HUDEP-2 (cell line): ENCODE data around the gene KNL1.
"Not testable (repeated sequence)": the region's sequence is repeated elsewhere in the genome, so short reads cannot be mapped to it uniquely, and the experiment has no call there.

Source experiments
- DNase-seq, 76 experiments: peaks; one replicate each; lab custom pipeline; 2025; ENCODE audit not compliant: unreplicated experiment in 76 of 76; lab: John Stamatoyannopoulos, UW

The KNL1 gene

DNA sequence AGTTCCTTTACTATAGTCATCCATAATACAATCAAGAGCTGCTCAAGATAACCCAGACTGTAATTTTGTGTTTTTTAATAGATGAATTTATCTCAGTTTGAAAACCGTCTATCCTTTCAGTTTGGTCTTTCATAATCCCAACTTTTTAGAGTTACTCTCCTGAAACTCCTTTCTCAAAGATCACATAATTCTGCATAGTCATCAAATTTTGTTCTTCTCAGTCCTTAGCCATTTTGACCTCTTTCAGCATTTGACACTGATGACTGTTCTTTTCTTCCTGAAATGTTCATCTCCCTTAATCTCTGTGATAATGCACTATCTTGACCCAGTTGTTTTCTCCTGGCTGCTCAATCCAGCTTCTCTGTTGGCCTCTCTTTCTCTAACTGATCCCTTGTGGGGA lies 53.5 kb downstream of the KNL1 start:
- DNase-seq = no peak

DNA sequence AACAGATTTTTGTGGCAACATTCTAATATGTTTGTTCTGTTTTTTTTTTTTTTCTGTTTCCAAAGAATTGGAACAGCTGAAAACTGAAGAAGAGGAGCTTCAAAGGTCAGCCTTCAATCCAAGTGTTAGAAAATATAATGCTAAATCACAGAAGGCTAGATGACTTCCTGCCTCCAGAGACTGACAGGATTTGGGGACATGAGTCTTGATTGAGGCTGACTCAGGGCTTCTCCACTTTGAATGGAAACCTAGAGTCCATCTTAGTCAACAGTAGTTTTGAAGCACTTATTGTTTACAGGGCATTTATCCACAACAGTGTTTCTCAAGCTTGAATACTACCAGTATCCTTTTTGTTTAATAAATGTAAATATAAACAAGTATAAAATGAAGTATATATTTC lies 56.4 kb downstream of the KNL1 start:
- no peak for DNase-seq

DNA sequence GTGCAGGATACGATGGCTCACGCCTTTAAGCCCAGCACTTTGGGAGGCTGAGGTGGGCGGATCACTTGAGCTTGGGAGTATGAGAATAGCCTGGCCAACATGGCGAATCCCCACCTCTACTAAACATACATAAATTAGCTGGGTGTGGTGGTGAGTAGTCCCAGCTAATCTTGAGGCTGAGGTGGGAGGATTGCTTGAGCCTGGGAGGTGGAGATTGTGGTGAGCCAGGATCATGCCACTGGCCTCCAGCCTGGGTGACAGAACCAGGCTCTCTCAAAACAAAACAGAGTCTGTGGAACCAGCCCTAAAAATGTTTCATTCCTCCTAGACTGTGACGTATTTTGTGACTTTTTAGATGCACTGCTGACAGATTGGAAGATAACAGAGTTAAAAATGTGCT lies 66.6 kb downstream of the KNL1 start:
- DNase-seq = peak in 43 of 76 experiments; percentile 1 to 59 (median 24)

DNA sequence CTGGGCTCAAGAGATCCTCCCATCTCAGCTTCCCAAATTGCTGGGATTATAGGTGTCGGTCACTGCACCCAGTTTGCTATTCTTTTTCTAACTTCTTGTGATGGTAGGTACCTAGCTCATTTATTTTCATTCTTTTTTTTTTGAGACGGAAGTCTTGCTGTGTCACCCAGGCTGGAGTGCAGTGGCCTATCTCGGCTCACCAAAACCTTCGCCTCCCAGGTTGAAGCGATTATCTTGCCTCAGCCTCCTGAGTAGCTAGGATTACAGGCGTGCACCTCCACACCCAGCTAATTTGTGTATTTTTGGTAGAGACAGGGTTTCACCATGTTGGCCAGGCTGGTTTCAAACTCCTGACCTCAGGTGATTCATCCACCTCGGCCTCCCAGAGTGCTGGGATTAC lies 70.9 kb downstream of the KNL1 start:
- no peak for DNase-seq

DNA sequence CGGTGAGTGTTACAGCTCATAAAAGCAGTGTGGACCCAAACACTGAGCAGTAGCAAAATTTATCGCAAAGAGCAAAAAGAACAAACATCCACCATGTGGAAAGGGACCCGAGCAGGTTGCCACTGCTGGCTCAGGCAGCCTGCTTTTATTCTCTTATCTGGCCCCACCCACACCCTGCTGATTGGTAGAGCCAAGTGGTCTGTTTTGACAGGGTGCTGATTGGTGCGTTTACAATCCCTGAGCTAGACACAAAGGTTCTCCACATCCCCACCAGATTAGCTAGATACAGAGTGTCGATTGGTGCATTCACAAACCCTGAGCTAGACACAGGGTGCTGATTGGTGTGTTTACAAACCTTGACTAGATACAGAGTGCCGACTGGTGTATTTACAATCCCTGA lies 82.2 kb downstream of the KNL1 start:
- DNase-seq = not testable (repeated sequence)

DNA sequence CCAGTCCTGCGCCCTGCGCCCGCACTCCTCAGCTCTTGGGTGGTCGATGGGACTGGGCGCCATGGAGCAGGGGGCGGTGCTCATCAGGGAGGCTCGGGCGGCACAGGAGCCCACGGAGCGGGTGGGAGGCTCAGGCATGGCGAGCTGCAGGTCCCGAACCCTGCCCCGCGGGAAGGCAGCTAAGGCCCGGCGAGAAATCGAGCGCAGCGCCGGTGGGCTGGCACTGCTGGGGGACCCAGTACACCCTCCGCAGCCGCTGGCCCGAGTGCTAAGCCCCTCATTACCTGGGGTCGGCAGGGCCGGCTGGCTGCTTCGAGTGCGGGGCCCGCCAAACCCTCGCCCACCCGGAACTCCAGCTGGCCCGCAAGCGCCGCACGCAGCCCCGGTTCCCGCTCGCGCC lies 82.9 kb downstream of the KNL1 start:
- not testable (repeated sequence) for DNase-seq

DNA sequence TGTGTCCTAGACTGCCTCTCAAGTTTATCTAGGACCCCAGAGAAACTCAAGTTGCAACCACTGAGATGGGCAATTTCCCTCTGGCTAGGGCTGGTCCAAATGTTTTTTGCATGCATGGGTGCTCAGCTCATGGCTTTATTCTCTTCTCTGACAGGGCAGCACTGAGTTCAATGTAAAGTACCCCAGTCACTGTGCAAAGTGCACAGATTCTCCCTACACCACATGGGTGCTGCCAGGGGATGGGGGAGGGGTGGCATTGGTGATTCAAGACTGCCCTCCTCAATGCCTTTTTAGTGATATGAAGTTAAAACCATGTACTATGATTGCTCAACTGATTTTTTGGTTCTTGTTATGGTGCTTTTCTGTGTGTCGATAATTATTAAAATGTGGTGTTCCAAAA lies 86.1 kb downstream of the KNL1 start:
- DNase-seq = no peak

DNA sequence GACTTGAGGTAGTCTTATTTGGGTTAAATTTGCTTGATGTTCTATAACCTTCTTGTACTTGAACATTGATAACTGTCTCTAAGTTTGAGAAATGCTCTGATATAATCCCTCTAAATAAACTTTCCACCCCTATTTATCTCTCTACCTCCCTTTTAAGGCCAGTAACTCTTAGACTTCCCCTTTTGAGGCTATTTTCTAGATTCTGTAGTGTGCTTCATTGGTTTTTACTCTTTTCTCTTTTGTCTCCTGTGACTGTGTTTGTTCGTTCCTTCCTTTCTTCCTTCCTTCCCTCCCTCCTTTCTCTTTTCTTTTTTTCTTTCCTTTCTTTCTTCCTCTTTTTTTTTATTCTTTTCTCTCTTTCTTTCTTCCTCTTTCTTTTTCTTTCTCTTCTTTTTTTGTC lies 86.9 kb downstream of the KNL1 start:
- not testable (repeated sequence) for DNase-seq

DNA sequence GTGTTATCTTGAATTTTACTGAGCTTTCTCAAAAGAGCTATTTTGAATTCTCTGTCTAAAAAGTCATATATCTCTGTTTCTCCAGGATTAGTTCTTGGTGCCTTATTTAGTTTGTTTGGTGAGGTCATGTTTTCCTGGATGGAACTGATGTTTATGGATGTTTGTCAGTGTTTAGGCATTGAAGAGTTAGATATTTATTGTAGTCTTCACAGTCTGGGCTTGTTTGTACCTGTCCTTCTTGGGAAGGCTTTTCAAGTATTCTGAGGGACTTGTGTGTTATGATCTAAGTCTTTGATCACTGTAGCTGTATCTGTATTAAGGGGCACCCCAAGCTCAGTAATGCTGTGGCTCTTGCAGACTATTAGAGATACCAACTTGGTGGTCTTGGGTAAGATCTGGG lies 90.3 kb downstream of the KNL1 start:
- no peak for DNase-seq

DNA sequence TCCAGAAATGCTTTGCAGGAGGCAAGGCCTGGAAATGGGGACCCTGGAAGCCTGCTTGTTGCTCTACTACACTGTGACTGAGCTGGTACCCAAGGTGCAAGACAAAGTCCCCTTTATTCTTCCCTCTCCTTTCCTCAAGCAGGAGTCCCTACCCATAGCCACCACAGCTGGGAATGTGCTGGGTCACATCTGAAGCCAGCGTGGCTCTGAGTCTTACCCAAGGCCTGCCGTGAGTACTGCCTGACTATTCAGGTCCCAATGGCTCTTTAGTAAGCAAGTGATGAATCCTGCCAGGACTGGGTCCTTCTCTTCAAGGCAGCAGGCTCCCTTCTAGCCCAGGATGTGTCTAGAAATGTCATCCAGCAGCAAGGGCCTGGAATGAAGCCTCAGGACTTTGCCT lies 91.3 kb downstream of the KNL1 start:
- DNase-seq = no peak

DNA sequence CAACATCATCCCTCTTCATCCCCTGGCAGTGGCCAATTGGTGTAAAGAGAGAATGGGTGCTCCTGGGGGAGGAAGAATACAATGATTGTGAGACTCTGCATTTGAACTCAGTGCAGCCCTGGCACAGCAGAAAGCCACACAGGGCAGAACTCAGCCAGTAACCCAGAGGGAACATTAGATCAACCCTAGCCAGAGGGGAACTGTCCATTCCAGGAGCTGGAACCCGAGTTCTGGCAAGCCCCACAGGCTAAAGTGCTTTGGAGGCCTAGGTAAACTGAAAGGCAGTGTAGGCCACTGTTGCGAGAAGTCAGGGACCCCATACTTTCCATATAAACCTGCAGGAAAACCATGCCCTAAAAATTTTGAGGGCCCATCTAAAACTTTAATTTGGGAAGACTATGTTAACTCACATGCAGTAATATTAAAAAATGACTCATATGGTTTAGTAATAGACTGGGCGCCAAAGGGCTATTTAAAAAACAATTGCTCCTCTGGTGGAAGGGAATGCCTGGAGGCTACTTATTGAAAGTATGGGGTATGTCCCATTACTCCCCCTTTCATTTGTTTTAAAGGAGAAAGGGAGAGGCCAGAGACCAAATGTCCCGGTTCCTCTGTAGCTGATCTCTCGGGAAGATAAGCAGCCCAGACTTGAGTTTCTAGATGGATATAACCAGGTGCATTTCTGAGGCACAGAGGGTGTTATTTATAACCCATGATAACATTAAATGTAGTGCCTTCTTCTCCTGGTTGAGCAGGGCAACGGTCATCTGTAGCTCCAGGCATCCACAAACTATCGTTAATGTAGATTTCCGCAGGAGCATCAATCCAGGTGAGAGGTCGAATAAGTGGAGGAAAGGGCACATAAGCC lies 95.1 kb downstream of the KNL1 start:
- DNase-seq = no peak

DNA sequence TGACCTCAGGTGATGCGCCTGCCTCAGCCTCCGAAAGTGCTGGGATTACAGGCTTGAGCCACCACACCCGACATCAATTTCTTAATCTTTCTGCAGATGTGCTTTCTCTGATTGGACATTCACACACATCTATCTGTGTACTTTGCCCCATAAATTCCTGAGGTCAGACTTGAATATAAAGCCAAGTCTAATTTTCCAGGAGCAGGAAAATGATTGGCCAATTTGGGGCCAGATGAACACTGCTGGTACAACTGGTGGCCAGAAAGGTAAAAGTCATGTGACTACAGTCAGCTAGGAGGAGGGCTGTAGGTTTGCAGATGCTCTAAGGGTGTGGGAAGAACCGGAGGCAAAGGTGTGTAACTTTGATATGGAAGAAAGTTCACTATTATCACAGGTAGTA lies 97.7 kb downstream of the KNL1 start:
- DNase-seq = no peak

DNA sequence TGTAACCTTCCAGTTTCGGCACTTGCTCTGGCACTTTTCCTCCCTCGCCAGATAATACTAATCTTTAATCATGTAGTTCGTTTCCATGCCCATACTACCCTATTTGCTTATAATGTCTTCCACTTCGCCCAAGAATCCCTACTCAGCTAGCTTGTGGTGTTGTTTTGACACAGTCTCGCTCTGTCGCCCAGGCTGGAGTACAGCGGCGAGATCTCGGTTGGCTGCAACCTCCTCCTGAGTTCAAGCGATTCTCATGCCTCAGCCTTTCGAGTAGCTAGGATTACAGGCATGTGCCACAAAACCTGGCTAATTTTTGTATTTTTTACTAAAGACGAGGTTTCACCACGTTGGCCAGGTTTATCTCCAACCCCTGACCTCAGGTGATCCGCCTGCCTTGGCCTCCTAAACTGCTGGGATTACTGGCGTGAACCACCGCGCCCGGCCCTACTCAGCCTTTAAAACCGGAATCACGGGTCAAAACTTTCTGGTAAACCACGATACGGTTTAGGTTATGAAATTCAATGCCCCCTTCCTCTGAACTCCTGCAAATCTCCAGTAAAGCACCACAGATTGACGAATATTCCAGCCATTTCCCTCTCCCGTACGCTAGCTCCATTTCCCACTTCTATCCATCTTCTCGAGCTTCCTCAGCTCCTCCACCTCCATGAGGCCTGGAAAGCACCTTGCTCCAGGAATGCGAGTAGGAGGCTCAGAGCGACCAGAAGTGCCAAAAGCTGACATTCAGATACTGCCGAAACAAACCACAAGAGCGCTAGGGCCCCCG lies 100.0 kb downstream of the KNL1 start:
- DNase-seq = no peak

DNA sequence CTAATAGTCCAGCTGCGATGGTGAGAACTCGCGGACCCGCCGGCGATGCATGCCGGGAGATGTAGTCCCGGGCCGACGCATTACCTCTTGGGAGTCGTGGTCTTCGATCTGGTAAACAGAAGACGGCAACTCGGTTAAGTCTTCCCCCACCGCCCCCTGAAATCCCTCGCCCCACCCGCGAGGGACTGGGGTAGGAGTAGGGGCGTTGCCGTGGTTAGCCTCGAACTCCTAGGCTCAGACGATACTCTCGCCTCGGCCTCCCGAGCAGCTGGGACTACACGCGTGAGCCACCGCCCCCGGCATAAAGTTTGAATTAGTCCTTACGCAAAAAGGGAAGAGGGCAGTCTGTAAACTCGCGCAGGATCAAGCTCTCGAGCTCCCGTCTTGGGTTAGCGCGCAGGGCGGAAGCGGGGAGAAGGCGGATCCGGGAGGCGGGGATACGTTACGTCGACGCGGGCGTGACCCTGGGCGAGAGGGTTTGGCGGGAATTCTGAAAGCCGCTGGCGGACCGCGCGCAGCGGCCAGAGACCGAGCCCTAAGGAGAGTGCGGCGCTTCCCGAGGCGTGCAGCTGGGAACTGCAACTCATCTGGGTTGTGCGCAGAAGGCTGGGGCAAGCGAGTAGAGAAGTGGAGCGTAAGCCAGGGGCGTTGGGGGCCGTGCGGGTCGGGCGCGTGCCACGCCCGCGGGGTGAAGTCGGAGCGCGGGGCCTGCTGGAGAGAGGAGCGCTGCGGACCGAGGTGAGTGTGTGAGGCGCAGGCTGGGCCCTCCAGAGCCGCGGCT lies 100.8 kb downstream of the KNL1 start, which contains the start of gene RAD51:
RAD51 (plus strand) TSS at position 487 of the 781 bp plus-strand sequence. CDS start 3,585 bp downstream, outside the sequence.
- peak in 74 of 76 experiments; percentile 26 to 91 (median 82) for DNase-seq

DNA sequence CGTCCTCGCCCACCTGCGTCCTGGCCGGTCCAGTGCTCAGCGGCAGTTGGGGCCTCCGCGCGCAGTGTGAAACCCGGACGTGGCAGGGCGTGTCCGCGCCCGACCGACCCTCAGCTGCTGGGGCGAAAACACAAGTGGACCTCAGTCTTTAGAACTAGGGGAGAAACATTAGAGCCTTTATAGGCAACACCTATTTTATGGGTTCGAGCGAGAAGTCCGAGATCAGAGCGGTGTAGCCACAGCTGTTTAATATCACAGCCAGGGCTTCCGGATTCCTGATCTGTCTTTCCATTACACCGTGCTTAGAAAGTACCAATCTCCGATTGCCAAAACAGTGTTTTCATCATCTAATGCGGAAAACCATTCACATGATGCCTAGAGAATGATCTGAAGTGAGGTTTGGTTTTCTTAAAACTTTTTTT lies 101.4 kb downstream of the KNL1 start:
- peak in 5 of 76 experiments; percentile 10 to 55 (median 35) for DNase-seq

DNA sequence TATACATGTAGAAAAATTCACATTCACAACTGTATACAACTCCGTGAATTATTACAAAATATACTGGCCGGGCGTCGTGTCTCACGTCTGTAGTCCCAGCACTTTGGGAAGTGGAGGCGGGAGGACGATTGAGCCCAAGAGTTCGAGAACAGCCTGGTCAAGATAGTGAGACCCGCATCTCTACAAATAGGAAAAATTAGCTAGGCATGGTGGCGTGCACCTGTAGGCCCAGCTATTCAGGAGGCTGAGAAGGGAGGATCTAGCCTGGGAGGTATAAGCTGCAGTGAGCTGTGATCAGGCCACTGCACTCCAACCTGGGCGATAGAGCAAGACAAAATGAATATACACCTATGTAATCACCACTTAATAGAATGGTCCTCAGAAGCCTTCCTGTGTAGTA lies 102.2 kb downstream of the KNL1 start:
- no peak for DNase-seq

DNA sequence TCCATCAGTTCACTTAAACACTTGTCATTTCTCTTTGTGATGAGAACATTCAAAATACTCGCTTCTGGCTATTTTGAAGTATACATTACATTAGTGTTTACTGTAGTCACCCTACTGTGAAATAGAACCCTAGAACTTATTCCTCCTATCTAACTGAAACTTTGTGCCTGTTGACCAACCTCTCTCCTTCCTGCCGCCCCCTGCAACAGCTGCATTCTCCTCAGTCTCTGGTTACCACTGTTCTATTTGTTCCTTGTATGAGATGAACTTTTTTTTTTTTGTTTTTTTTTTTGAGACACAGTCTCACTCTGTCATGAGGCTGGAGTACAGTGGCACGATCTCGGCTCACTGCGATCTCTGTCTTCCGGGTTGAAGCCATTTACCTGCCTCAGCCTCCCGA lies 103.9 kb downstream of the KNL1 start:
- DNase-seq = no peak

DNA sequence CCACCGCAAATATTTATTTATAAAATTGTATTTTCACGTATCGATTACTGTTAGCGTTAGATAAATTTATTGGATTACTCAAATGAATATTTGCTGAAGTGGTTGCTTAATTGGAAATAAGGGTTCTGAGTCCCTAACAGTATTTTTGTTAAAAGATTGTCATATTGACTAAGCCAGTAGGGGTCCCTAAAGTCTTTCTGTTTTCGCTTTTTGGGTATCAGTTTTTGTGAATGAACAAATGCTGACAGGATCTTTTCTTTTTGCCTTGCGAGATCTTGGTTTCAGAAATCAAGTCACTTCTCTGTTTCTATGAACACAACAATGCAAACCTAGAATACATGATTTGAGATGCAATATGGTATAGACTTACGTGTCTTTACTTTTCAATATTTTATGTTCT lies 108.0 kb downstream of the KNL1 start:
- peak in 4 of 76 experiments; percentile 4 to 28 (median 8) for DNase-seq

DNA sequence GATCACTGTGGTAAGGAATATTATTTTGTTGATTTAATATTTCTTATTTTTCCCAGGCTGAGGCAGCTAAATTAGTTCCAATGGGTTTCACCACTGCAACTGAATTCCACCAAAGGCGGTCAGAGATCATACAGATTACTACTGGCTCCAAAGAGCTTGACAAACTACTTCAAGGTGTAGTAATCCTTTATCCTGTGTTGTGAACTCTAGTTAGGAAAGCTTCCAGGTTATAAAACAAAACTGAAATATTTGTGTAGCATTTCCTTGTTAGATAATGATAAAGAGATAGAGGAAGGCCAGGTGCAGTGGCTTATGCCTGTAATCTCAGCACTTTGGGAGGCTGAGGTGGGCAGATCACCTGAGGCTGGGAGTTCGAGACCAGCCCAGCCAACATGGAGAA lies 112.1 kb downstream of the KNL1 start:
- no peak for DNase-seq
